ENCODE measurements around the gene XRN1. TPM values are rescaled to one million over a fixed set of nuclear protein-coding genes. Genes with fewer than 3 reads are reported as not detected.
"Not testable (repeated sequence)": the region's sequence is repeated elsewhere in the genome, so short reads cannot be mapped to it uniquely, and the experiment has no call there.

Gene XRN1
- total RNA-seq, 1 experiment from 2014 or later: 29.9 TPM

DNA sequence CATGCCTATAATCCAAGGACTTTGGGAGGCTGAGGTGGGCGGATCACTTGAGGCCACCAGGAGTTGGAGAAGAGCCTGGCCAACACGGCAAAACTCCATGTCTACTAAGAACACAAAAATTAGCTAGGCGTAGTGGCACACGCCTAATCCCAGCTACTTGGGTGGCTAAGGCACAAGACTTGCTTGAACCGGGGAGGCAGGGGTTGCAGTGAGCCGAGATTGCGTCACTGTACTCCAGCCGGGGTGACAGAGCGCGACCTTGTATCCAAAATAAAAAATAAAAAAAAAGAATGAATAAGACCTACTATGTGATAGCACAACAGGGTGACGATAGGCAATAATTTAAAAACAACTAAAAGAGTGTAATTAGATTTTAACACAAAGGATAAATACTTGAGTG, 3.5 kb downstream of the XRN1 start:
- DNase-seq (ENCODE audit: low read depth, low spot score): no peak
- CTCF ChIA-PET: no interaction called here

GRCh38 chr3:142443060-142443459, 4.8 kb downstream of the XRN1 start:
- ATAC-seq; CTCF ChIA-PET; in situ Hi-C loops (cut with HindIII; ENCODE audit: low pct_unique_long_range_greater_than_20kb, low sequenced_read_pairs); H3K36me3 ChIP-seq (ENCODE audit: control insufficient read depth, insufficient read depth, low read length); H3K4me3 ChIP-seq (ENCODE audit: low read depth in 2 of 2, low read length in 2 of 2); DNase-seq (ENCODE audit: low read depth, low spot score); H3K9me3 ChIP-seq (ENCODE audit: control insufficient read depth, insufficient read depth, low read depth, low read length); BruUV-seq (replicated peaks); H3K27ac ChIP-seq (ENCODE audit: low read length); H3K27me3 ChIP-seq (ENCODE audit: control insufficient read depth, insufficient read depth, low read length); intact Hi-C loops (cut with micrococcal nuclease; ENCODE audit: unreplicated experiment); POLR2A ChIA-PET: not testable (repeated sequence)
- H3K4me1 ChIP-seq (ENCODE audit: control insufficient read depth, insufficient read depth, low read length): peaks cover 12% of the 10 kb centered on the region

More for the DNA sequence above, 3.5 kb downstream of the XRN1 start:
- BruUV-seq (replicated peaks): no TSS peak
- POLR2A ChIA-PET: interaction anchor here (0.6 kb wide), 1 partner anchor 102 kb away, joined by 3 read pairs; no protein-coding TSS in a partner anchor
- Histone ChIP-seq H3K36me3 (ENCODE audit: control insufficient read depth, insufficient read depth, low read length) (peaks cover 8% of the 10 kb centered on the region), H3K27me3 (ENCODE audit: control insufficient read depth, insufficient read depth, low read length) (no peaks in the 10 kb centered on the region), H3K9me3 (ENCODE audit: control insufficient read depth, insufficient read depth, low read depth, low read length) (no peaks in the 10 kb centered on the region), H3K4me3 (ENCODE audit: low read depth in 2 of 2, low read length in 2 of 2) (no peak overlapping the region), H3K4me1 (ENCODE audit: control insufficient read depth, insufficient read depth, low read length) (peaks cover 18% of the 10 kb centered on the region), H3K27ac (ENCODE audit: low read length) (no peak overlapping the region)
- no peak for TF ChIP-seq POLR2AphosphoS5 (IDR thresholded peaks at IDR 0.05; ENCODE audit: low read depth, low read length)
- no peak for TF ChIP-seq SIN3A (IDR thresholded peaks at IDR 0.05; ENCODE audit: borderline replicate concordance, insufficient read depth, low read depth, low read length)
- no peak for TF ChIP-seq REST (IDR thresholded peaks at IDR 0.05; ENCODE audit: insufficient read depth in 1 of 2, low read depth in 2 of 2, low read length in 1 of 2)
- TF ChIP-seq CTCF (IDR thresholded peaks at IDR 0.05): no peak
- TF ChIP-seq TCF7L2 (IDR thresholded peaks at IDR 0.05; ENCODE audit: low read depth, low read length): no peak
- intact Hi-C loops (cut with micrococcal nuclease; ENCODE audit: unreplicated experiment) (no loop called here), in situ Hi-C loops (cut with HindIII; ENCODE audit: low pct_unique_long_range_greater_than_20kb, low sequenced_read_pairs) (no loop called here)
- no peak for ATAC-seq

DNA sequence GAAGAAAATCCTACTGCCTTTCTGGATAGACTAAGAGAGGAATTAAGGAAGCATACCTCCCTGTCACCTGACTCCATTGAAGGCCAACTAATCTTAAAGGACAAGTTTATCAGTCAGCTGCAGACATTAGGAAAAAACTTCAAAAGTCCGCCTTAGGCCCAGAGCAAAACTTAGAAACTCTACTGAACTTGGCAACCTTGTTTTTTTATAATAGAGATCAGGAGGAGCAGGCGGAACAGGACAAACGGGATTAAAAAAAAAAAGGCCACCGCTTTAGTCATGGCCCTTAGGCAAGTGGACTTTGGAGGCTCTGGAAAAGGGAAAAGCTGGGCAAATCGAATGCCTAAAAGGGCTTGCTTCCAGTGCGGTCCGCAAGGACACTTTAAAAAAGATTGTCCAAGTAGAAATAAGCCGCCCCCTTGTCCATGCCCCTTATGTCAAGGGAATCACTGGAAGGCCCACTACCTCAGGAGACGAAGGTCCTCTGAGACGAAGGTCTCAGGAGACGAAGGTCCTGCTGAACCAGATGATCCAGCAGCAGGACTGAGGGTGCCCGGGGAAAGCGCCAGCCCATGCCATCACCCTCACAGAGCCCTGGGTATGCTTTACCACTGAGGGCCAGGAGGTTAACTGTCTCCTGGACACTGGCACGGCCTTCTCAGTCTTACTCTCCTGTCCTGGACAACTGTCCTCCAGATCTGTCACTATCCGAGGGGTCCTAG, 8.2 kb downstream of the XRN1 start:
- H3K4me1 ChIP-seq (ENCODE audit: control insufficient read depth, insufficient read depth, low read length); BruUV-seq (replicated peaks); intact Hi-C loops (cut with micrococcal nuclease; ENCODE audit: unreplicated experiment); H3K27ac ChIP-seq (ENCODE audit: low read length); H3K4me3 ChIP-seq (ENCODE audit: low read depth in 2 of 2, low read length in 2 of 2); DNase-seq (ENCODE audit: low read depth, low spot score); H3K36me3 ChIP-seq (ENCODE audit: control insufficient read depth, insufficient read depth, low read length); CTCF ChIA-PET; H3K27me3 ChIP-seq (ENCODE audit: control insufficient read depth, insufficient read depth, low read length); H3K9me3 ChIP-seq (ENCODE audit: control insufficient read depth, insufficient read depth, low read depth, low read length); ATAC-seq; in situ Hi-C loops (cut with HindIII; ENCODE audit: low pct_unique_long_range_greater_than_20kb, low sequenced_read_pairs): not testable (repeated sequence)
- POLR2A ChIA-PET: interaction anchor here (0.6 kb wide), 1 partner anchor 159 kb away, joined by 7 read pairs; no protein-coding TSS in a partner anchor

- H3K9me3 ChIP-seq (ENCODE audit: control insufficient read depth, insufficient read depth, low read depth, low read length); POLR2A ChIA-PET; H3K27me3 ChIP-seq (ENCODE audit: control insufficient read depth, insufficient read depth, low read length); H3K4me3 ChIP-seq (ENCODE audit: low read depth in 2 of 2, low read length in 2 of 2); H3K4me1 ChIP-seq (ENCODE audit: control insufficient read depth, insufficient read depth, low read length); H3K36me3 ChIP-seq (ENCODE audit: control insufficient read depth, insufficient read depth, low read length); DNase-seq (ENCODE audit: low read depth, low spot score); intact Hi-C loops (cut with micrococcal nuclease; ENCODE audit: unreplicated experiment); CTCF ChIA-PET; BruUV-seq (replicated peaks); H3K27ac ChIP-seq (ENCODE audit: low read length); in situ Hi-C loops (cut with HindIII; ENCODE audit: low pct_unique_long_range_greater_than_20kb, low sequenced_read_pairs); ATAC-seq: not testable (repeated sequence)
Observed at GRCh38 chr3:142438096-142438495, 9.7 kb downstream of the XRN1 start.

Measured in Panc1 (cell line).